ENCODE measurements around the gene GMPPB. TPM values are rescaled to one million over a fixed set of nuclear protein-coding genes. Genes with fewer than 3 reads are reported as not detected.

Gene GMPPB
- total RNA-seq, 1 experiment from 2014 or later: 42.4 TPM

- Mint-ChIP-seq H3K9me3 (ENCODE audit: low read depth, unreplicated experiment) (peaks cover 2% of the 10 kb centered on the region), H3K4me3 (ENCODE audit: low read depth, unreplicated experiment) (no peak overlapping the region), H3K4me1 (ENCODE audit: low read depth, unreplicated experiment) (peaks cover 10% of the 10 kb centered on the region), H3K27ac (ENCODE audit: unreplicated experiment) (no peak overlapping the region), H3K36me3 (ENCODE audit: insufficient read depth, unreplicated experiment) (peaks cover 48% of the 10 kb centered on the region), H3K27me3 (ENCODE audit: unreplicated experiment) (no peaks in the 10 kb centered on the region)
- CTCF ChIA-PET: no interaction called here
- no peak for TF ChIP-seq CTCF (IDR thresholded peaks at IDR 0.05; ENCODE audit: unreplicated experiment)
- DNase-seq: no peak
- intact Hi-C loops (cut with micrococcal nuclease; ENCODE audit: unreplicated experiment): no loop called here
- no TSS peak for BruUV-seq (replicated peaks)
Measured at GRCh38 chr3:49715611-49716121, 8.1 kb downstream of the GMPPB start.

- intact Hi-C loops (cut with micrococcal nuclease; ENCODE audit: unreplicated experiment): no loop called here
- Mint-ChIP-seq H3K27me3 (ENCODE audit: unreplicated experiment) (no peaks in the 10 kb centered on the region), H3K9me3 (ENCODE audit: low read depth, unreplicated experiment) (peaks cover 2% of the 10 kb centered on the region), H3K27ac (ENCODE audit: unreplicated experiment) (no peak overlapping the region), H3K4me3 (ENCODE audit: low read depth, unreplicated experiment) (no peak overlapping the region), H3K4me1 (ENCODE audit: low read depth, unreplicated experiment) (peaks cover 10% of the 10 kb centered on the region), H3K36me3 (ENCODE audit: insufficient read depth, unreplicated experiment) (peaks cover 41% of the 10 kb centered on the region)
- CTCF ChIA-PET: no interaction called here
- DNase-seq: no peak
- TF ChIP-seq CTCF (IDR thresholded peaks at IDR 0.05; ENCODE audit: unreplicated experiment): no peak
- no TSS peak for BruUV-seq (replicated peaks)
Measured at GRCh38 chr3:49714728-49715550, 8.8 kb downstream of the GMPPB start.

GRCh38 chr3:49713336-49714105, 10.2 kb downstream of the GMPPB start:
- intact Hi-C loops (cut with micrococcal nuclease; ENCODE audit: unreplicated experiment): no loop called here
- H3K36me3 Mint-ChIP-seq (ENCODE audit: insufficient read depth, unreplicated experiment): peaks cover 29% of the 10 kb centered on the region
- H3K27ac Mint-ChIP-seq (ENCODE audit: unreplicated experiment): no peak overlapping the region
- no peak overlapping the region for H3K4me3 Mint-ChIP-seq (ENCODE audit: low read depth, unreplicated experiment)
- no TSS peak for BruUV-seq (replicated peaks)
- no peak for TF ChIP-seq CTCF (IDR thresholded peaks at IDR 0.05; ENCODE audit: unreplicated experiment)
- no peak for DNase-seq
- CTCF ChIA-PET: no interaction called here
- no peaks in the 10 kb centered on the region for H3K27me3 Mint-ChIP-seq (ENCODE audit: unreplicated experiment)
- H3K4me1 Mint-ChIP-seq (ENCODE audit: low read depth, unreplicated experiment): peaks cover 3% of the 10 kb centered on the region
- peaks cover 1% of the 10 kb centered on the region for H3K9me3 Mint-ChIP-seq (ENCODE audit: low read depth, unreplicated experiment)

- Mint-ChIP-seq H3K36me3 (ENCODE audit: insufficient read depth, unreplicated experiment) (peaks cover 24% of the 10 kb centered on the region), H3K4me3 (ENCODE audit: low read depth, unreplicated experiment) (no peak overlapping the region), H3K9me3 (ENCODE audit: low read depth, unreplicated experiment) (no peaks in the 10 kb centered on the region), H3K27ac (ENCODE audit: unreplicated experiment) (no peak overlapping the region), H3K4me1 (ENCODE audit: low read depth, unreplicated experiment) (no peaks in the 10 kb centered on the region), H3K27me3 (ENCODE audit: unreplicated experiment) (no peaks in the 10 kb centered on the region)
- TF ChIP-seq CTCF (IDR thresholded peaks at IDR 0.05; ENCODE audit: unreplicated experiment): no peak
- no peak for DNase-seq
- no TSS peak for BruUV-seq (replicated peaks)
- intact Hi-C loops (cut with micrococcal nuclease; ENCODE audit: unreplicated experiment): no loop called here
- CTCF ChIA-PET: no interaction called here
Measured at GRCh38 chr3:49712631-49713317, 11.0 kb downstream of the GMPPB start.

Measured in Calu3 (cell line).